ENCODE measurements around the gene CFAP53.

DNA sequence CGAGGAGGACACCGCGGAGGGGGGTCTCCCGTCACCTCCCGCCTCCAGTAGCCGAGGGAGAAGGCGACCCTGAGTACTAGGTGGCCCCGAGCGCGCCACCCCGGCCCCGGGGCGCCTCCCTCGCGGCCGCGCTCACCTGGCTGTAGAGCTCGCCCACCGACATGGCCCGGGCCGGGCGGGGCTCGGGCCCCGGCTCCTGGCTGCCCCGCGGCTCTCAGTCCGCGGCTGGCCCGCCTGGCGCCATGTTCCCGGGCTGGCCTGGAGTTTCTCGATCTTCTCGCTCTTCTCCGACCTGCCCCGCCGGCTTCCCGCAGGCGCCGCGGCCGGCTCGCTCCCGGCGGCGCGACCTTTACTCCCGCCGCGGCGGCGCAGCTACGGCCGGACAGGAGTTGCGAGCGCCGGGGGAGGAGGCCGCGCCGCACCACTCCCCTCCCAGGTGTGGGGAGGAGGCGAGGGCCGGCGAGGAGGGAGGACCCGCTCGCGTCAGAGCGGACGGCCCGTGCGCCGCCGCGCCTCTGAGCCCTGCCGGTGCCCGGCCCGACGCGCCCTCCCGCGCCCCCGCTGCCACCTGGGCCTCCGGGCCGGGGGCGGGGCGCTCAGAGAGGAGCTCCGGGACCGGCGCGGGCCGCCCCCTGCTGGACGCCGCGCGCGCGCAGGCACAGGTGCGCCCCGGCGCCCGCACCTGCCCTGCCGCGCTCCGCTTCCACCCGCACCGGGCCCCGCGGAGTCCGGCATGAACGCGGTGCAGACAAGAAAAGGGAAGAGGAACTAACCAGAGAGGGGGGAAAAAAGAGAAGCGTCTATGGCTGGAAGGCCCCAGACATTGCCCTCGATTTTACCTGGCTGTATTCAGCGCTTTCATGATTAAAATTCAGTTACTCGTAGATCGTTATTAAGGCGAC, 71.4 kb downstream of the CFAP53 start, which contains the start of gene MYO5B:
- TF ChIP-seq RFX5 (IDR thresholded peaks at IDR 0.05; ENCODE audit: low read depth, low read length) (no peak), BHLHE40 (IDR thresholded peaks at IDR 0.05; ENCODE audit: low read depth, low read length) (no peak), POLR2A (IDR thresholded peaks at IDR 0.05; ENCODE audit: low read depth, low read length) (no peak), RAD21 (IDR thresholded peaks at IDR 0.05; ENCODE audit: low read length) (no peak), USF2 (IDR thresholded peaks at IDR 0.05; ENCODE audit: low read depth, low read length) (no peak), MAFK (IDR thresholded peaks at IDR 0.05; ENCODE audit: low read depth, low read length) (no peak), RCOR1 (IDR thresholded peaks at IDR 0.05; ENCODE audit: insufficient replicate concordance, low read length) (no peak), CHD1 (IDR thresholded peaks at IDR 0.05; ENCODE audit: low read depth, low read length) (no peak), SMC3 (IDR thresholded peaks at IDR 0.05; ENCODE audit: low read depth, low read length) (no peak), NFE2L2 (IDR thresholded peaks at IDR 0.05; ENCODE audit: low read depth, low read length) (no peak), FOS (IDR thresholded peaks at IDR 0.05; ENCODE audit: low read depth, low read length) (no peak), MAZ (IDR thresholded peaks at IDR 0.05; ENCODE audit: borderline replicate concordance, low read depth, low read length) (no peak)
- TF ChIP-seq, protein P1, sequence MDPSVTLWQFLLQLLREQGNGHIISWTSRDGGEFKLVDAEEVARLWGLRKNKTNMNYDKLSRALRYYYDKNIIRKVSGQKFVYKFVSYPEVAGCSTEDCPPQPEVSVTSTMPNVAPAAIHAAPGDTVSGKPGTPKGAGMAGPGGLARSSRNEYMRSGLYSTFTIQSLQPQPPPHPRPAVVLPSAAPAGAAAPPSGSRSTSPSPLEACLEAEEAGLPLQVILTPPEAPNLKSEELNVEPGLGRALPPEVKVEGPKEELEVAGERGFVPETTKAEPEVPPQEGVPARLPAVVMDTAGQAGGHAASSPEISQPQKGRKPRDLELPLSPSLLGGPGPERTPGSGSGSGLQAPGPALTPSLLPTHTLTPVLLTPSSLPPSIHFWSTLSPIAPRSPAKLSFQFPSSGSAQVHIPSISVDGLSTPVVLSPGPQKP (IDR thresholded peaks at IDR 0.05; ENCODE audit: borderline replicate concordance, low read depth, low read length), result no peak
- TF ChIP-seq, protein P2, sequence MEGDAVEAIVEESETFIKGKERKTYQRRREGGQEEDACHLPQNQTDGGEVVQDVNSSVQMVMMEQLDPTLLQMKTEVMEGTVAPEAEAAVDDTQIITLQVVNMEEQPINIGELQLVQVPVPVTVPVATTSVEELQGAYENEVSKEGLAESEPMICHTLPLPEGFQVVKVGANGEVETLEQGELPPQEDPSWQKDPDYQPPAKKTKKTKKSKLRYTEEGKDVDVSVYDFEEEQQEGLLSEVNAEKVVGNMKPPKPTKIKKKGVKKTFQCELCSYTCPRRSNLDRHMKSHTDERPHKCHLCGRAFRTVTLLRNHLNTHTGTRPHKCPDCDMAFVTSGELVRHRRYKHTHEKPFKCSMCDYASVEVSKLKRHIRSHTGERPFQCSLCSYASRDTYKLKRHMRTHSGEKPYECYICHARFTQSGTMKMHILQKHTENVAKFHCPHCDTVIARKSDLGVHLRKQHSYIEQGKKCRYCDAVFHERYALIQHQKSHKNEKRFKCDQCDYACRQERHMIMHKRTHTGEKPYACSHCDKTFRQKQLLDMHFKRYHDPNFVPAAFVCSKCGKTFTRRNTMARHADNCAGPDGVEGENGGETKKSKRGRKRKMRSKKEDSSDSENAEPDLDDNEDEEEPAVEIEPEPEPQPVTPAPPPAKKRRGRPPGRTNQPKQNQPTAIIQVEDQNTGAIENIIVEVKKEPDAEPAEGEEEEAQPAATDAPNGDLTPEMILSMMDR (conservative IDR thresholded peaks at IDR 0.05; ENCODE audit: low read depth, low read length), result no peak
